Stimulated activated CD4-positive, alpha-beta T cell treated with anti-CD3 and anti-CD28 coated beads, Interleukin-1b, Interleukin-23, amount 100 ng/mL, for 24 hours (primary cell): ENCODE data around the gene KCND2.

Experiments
- DNase-seq, 4 experiments: peaks; one replicate each; pipeline ENCODE4 v3.0.0-alpha.2; 2020; ENCODE audit warnings: low read depth in 4 of 4, low spot score in 1 of 4

The KCND2 gene

GRCh38 chr7:120307991-120308545, 35.1 kb downstream of the KCND2 start:
- DNase-seq = no peak

- DNase-seq = no peak
These were observed 38.2 kb downstream of the KCND2 start for GRCh38 chr7:120311028-120311788.

- no peak for DNase-seq
These were observed 47.4 kb downstream of the KCND2 start for GRCh38 chr7:120320218-120320961.

- DNase-seq = no peak
These were observed 54.1 kb downstream of the KCND2 start for GRCh38 chr7:120327054-120327453.

GRCh38 chr7:120332433-120332832, 59.5 kb downstream of the KCND2 start:
- DNase-seq = no peak

GRCh38 chr7:120334475-120334874, 61.5 kb downstream of the KCND2 start:
- no peak for DNase-seq

GRCh38 chr7:120337308-120337907, 64.4 kb downstream of the KCND2 start:
- no peak for DNase-seq

GRCh38 chr7:120344276-120344675, 71.3 kb downstream of the KCND2 start:
- DNase-seq = no peak

GRCh38 chr7:120353171-120353570, 80.2 kb downstream of the KCND2 start:
- DNase-seq = no peak

- DNase-seq = no peak
These were observed 87.9 kb downstream of the KCND2 start for GRCh38 chr7:120360918-120361317.

GRCh38 chr7:120363414-120363813, 90.4 kb downstream of the KCND2 start:
- DNase-seq = no peak

GRCh38 chr7:120370954-120371353, 98.0 kb downstream of the KCND2 start:
- no peak for DNase-seq

GRCh38 chr7:120373174-120373573, 100.2 kb downstream of the KCND2 start:
- DNase-seq = no peak

- DNase-seq = no peak
These were observed 121.6 kb downstream of the KCND2 start for GRCh38 chr7:120394595-120394994.

- no peak for DNase-seq
These were observed 122.6 kb downstream of the KCND2 start for GRCh38 chr7:120395526-120396019.

GRCh38 chr7:120398284-120399000, 125.5 kb downstream of the KCND2 start:
- DNase-seq = no peak

- no peak for DNase-seq
These were observed 128.0 kb downstream of the KCND2 start for GRCh38 chr7:120400806-120401455.

GRCh38 chr7:120402079-120402767, 129.2 kb downstream of the KCND2 start:
- DNase-seq = no peak

- no peak for DNase-seq
These were observed 129.8 kb downstream of the KCND2 start for GRCh38 chr7:120402801-120403200.

GRCh38 chr7:120404042-120404441, 131.1 kb downstream of the KCND2 start:
- DNase-seq = no peak
